Activated CD4-positive, alpha-beta T cell treated with anti-CD3 and anti-CD28 coated beads for 4 hours (primary cell): ENCODE results near the gene TNFSF13B.
"Not testable (repeated sequence)": the region's sequence is repeated elsewhere in the genome, so short reads cannot be mapped to it uniquely, and the experiment has no call there.

Experiments used
- DNase-seq, 2 donors: peaks; one replicate each; pipeline ENCODE4 v3.0.0-alpha.2; 2020

Gene TNFSF13B

DNA sequence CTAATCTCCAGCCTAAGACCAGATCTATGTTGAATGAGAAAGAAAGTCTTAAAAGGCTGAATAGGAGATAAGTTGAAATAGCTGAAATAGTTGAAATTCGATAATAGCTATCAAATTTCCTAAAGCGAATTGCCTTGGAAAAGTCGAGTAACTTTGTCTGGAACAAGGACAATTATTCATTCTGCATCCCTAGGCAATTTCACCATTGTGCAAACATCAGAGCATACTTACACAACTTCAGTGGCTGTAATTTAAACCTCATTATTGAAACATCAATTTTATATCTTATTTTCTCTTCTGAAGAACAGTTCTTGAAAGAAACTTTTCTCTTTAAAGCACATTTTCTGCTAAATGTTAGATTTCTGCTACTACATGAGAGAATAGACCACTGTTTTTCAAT lies 13.6 kb downstream of the TNFSF13B start:
- DNase-seq, result no peak

DNA sequence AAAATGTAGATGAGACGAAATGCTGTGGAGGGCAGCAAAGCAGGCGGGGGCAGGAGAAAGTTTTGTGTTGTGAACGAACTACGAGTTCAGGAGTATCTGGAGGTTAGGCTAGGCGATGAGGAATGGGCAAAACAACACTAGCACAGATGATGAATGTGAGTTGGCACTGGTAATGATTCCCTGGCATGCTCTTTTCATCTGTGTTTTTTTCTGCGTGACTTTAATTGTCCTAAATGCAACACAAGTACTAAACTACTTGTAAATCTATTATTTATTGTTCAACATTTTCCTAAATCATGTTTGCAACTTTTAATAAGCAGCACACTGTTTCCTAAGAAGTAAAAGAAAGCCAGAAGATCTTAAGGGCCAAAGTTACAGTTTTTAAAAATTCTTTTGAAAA lies 19.2 kb downstream of the TNFSF13B start:
- DNase-seq, result no peak

DNA sequence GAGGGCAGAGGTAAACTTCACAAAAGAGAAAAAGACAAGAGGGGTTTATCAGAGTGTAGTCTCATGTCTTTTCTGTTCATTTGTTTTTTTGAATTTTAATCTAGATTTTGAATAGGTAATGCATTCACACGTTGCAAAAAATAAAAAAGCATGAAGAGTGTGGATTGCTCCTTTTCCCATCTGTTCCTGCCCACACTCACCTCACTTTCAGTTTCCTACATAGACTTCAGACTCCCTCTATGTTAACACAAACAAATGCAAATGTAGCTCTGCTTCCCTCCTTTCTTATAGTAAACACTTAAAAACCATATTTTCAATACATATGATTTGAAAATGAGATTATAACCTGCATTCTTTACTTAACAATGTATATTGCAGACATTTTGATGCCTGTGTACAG lies 20.3 kb downstream of the TNFSF13B start:
- DNase-seq, result no peak

DNA sequence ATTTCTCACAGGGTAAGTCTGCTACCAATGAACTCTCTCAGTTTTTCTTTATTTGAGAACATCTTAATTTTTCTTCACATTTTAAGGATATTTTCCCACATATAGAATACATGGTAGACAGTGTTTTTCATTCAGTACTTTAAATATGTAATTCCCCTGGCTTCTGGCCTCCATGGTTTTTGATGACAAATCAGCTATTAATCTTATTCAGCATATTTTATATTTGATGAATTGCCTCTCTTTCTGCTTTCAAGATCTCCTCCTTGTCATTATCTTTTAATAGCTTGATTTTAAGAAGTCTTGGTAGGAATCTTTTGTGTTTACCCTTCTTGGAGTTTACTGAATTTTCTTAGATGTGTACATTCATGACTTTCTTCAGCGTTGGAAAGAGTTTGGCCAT lies 27.6 kb downstream of the TNFSF13B start:
- no peak for DNase-seq

DNA sequence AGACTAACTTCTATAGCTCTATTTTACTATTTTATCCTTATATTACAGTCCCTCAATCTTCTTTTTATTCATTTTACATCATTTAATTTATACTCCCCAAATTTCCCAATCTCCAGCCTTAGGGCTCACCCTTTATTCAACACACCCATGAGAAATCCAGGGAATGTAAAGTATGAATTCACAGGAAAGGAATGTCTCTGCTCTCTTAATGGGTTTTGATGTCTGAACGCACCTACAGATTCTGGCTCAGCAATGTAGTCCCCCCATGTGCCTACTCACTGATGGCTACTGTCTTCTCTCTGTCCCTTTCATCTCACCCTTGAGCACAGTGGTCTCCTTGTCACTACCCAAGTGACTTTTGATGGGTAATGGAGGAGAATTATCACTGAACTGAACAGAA lies 32.8 kb downstream of the TNFSF13B start:
- no peak for DNase-seq

DNA sequence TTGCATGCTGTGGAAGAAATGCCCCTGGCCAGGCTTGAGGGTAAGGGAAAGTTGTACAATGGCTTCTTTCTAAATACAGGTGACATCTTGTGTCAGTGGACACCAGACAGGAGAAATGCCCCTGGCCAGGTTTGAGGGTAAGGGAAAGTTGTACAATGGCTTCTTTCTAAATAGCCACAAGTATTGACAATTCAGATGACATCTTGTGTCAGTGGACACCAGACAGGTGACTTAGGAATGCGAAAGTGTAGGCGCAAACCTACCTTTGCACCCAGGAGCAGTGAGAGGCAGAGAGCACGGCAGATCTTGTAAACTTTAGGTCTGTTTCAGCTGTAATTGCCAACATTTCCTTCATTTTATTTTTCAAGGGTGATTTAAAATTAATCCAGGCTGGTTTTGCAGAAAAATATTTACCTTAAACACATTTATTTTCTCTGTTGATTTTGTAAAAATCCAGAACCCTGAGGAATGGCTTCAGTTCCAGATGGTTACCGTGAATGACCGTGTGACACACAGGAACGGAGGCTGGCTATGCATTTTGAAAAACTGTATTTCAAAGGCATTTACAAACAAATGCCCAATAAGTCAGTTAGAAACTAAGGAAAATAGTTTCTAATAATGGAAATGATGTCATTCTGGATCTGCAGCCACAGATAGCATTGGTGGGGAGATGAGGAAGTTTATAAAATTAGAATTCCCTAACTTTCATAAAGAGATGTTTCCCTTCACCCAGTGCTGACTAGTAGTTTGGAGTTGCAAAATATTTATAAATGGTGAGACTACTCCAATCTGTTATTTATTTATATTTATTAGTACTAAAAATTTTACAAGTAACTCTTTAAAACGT lies 34.9 kb downstream of the TNFSF13B start:
- no peak for DNase-seq

DNA sequence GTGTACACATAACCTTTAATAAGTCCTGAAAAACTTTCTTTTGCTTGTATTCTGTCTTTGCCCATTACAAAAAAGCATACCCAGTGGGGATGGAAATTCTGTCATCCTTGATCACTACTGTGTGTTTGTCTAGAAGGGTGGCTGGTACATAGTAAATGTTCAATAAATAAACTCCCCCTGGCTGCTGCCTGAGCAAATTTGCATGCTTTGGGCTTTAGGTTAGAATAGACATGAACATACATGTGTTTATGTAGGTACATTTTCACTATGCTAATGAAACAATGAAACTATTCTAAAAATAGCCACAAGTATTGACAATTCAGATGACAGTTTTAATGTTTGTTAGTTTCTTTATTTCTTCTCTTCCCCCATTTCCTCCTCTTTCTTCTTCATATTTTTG lies 36.1 kb downstream of the TNFSF13B start:
- DNase-seq, result no peak

DNA sequence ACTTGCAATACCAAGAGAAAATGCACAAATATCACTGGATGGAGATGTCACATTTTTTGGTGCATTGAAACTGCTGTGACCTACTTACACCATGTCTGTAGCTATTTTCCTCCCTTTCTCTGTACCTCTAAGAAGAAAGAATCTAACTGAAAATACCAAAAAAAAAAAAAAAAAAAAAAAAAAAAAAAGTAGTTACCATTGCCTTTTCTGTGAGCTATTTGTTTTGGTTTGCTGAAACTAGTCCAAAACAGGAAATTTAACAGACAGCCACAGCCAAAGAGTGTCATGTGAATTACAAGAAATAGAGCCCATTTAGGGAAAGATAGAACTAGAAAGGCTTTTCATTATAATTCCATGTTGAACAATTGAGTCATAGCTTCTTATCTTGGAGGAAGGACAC lies 37.3 kb downstream of the TNFSF13B start:
- no peak for DNase-seq

DNA sequence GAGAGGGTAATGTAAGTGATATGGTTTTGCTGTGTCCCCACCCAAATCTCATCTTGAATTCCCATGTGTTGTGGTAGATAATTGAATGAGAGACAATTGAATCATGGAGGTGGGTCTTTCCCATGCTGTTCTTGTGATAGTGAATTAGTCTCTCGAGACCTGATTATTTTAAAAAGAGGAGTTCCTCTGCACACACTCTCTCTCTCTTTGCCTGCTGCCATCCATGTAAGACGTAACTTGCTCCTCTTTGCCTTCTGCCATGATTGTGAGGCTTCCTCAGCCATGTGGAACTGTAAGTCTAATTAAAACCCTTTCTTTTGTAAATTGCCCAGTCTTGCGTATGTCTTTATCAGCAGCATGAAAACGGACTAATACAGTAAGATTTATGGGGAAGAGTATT lies 42.1 kb downstream of the TNFSF13B start:
- DNase-seq, result not testable (repeated sequence)

DNA sequence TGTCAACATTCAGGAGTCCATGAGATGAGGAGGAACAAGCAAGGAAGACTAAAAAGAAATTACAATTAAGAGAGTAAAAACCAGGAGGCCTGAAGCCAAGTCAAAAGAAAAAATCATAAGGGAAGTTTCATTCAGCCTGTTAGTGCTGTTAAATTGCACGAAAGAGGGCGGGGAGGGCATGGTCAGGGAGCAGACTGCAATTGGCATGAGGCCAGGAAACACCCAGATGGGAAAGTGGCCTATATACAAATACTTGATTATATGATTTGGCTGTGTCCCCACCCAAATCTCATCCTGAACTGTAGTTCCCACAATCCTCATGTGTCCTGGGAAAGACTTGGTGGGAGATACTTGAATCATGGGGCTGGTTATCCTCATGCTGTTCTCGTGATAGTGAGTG lies 43.9 kb downstream of the TNFSF13B start:
- DNase-seq, result no peak

DNA sequence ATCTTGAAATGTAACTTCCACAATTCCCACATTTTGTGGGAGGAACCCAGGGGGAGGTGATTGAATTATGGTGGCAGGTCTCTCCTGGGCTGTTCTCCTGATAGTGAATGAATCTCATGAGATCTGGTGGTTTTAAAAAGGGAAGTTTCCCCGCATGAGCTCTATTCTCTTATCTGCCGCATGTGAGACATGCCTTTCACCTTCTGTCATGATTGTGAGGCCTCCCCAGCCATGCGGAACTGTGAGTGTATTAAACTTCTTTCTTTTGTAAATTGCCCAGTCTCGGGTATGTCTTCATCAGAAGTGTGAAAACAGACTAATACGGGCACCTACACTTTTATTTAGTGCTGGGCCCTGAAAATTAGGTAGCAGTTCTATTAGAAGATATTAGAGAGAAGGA lies 45.8 kb downstream of the TNFSF13B start:
- no peak for DNase-seq

DNA sequence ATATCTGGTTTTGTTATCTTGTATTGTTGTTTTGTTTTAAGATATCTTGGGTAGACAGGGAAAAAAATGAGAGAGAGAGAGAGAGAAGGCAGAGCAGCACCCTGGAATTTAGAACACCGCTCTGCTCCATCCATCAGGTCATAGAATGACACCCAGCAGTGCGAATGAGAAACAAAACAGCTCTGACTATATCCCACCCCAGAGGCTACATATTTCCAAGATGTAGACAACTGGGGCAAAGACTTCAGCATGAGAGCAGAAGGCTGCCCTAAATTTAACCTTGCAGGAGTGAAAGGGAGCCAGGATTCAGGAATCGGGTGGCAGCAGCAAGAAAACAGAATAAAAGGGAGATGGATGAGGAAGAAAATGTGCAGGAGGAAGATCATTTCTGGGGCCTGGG lies 46.5 kb downstream of the TNFSF13B start:
- DNase-seq, result no peak

DNA sequence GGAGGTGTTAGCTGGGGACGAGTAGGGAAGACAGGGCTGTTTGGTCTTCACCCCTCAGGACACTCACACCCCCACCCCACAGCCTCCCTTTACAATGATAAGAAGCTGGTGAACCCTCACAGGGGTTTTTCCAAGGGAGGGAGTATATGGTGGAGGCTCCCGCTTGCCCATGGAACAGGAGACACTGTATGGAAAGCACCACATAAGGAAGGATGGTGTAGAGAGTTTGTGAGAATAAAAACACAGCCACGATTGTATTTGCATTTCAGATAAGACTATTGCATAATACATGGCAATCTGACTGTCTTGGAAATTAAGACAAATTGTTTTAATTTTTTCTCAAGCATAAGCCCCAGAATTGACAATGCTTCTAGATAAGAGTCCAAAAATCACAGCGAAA lies 46.9 kb downstream of the TNFSF13B start:
- DNase-seq, result no peak

DNA sequence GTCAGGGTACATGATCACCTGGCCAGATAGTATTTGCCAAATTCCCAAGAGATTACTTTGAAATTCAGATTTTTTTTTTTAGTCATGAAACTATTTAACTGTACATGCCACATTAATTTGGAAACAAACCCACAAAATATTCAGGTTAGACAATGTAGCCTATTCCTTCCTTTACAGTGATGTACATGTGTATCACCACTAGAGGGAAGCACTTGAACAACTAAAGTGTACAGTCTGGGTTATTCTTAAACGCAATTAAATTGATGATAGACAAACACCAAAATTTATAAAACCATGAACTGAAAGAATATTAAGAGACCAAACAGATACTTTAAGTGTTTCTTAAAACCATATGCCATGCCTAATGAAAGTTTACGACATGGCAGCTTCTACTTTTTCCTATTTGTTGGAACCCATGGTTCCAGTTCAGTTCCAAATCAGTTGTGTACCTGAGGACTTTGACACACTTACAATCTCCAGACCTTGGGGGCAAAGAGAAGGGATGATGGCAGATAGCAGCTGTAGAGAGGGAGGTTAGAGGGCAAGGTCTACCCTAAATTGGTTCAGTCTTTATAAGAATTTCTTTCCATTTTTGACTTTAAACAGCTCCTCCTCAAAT lies 52.8 kb downstream of the TNFSF13B start:
- DNase-seq, result no peak

DNA sequence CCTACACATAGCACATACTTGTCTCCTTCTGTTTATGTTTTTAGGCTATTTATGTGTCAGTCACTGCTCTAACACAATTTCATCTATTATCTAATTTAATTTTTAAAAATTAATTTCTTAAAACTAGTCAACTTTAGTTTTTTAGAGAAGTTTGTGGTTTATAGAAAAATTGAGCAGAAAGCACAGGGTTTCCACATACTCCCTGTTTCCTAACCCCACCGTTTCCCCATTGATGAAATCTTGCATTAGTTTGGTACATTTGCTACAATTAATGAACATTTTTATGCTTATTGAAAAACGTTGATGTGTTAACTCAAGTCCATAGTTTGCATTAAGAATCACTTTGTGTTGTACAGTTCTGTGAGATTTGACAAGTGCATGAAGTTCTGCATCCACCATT lies 53.5 kb downstream of the TNFSF13B start:
- no peak for DNase-seq

DNA sequence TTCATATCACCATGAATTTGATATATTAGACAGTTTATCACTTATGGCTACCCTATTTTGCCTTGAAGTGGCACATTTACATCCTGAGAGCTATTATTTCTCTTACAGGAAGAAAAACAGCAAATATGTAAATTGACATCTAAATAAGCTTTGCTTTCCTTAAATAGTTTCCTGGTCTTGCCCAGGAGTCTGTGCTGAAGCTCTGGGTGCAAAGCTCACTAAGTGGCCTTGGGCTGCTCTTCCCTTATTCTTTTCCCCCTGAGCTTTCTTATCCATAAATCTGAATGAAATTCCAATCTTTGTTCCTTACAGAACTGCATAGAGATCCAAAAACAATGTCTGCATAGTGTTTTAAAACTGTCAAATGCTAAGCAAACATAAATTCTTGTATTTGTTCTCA lies 56.3 kb downstream of the TNFSF13B start:
- DNase-seq, result no peak

DNA sequence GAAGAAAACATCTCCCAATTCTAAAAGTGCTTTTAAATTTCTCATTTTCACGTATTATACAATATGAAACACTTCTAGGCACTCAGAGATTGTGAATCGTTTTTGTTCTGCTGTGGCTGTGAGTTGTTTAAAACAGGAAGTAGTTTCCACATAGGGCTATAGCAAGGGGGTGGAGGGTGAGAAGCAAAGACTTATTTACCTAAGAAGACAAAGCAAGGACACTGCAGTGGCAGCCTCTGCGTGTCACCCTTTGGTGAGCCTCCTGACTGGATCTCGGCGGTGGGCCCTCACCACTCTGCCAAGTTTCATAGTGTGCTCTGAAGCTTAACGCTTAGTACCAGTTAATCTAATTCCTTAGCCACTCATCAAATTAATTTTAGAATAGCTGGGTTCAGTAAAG lies 56.8 kb downstream of the TNFSF13B start:
- no peak for DNase-seq

DNA sequence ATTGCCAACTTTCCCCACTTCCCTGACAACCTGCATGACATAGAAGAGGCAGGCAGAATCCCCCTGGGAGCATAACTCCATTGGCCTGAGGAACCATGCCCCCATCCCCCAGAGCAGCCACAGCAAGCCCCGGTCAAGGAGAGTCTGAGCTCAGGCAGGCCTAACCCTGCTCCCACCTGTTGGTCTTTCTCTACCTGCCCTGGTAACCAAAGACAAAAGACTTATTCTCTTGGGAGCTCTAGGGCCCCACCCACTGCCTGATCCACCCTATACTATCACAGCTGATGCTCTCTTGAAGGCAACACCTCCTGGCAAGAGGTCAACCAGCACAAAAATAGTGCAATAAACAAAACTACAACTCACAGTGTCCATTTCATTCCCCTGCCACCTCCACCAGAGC lies 59.3 kb downstream of the TNFSF13B start:
- DNase-seq, result no peak

DNA sequence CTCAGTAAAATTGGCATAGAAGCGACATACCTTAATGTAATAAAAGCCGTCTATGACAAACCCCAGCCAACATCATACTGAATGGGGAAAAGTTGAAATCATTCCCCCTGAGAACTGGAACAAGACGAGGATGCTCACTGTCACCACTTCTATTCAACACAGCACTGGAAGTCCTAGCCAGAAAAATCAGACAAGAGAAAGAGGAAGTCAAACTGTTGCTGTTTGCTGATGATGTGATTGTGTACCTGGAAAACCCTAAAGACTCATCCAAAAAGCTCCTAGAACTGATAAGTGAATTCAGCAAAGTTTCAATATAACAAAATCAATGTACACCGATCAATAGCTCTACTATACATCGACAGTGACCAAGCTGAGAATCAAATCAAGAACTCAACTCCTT lies 63.3 kb downstream of the TNFSF13B start:
- DNase-seq, result no peak

DNA sequence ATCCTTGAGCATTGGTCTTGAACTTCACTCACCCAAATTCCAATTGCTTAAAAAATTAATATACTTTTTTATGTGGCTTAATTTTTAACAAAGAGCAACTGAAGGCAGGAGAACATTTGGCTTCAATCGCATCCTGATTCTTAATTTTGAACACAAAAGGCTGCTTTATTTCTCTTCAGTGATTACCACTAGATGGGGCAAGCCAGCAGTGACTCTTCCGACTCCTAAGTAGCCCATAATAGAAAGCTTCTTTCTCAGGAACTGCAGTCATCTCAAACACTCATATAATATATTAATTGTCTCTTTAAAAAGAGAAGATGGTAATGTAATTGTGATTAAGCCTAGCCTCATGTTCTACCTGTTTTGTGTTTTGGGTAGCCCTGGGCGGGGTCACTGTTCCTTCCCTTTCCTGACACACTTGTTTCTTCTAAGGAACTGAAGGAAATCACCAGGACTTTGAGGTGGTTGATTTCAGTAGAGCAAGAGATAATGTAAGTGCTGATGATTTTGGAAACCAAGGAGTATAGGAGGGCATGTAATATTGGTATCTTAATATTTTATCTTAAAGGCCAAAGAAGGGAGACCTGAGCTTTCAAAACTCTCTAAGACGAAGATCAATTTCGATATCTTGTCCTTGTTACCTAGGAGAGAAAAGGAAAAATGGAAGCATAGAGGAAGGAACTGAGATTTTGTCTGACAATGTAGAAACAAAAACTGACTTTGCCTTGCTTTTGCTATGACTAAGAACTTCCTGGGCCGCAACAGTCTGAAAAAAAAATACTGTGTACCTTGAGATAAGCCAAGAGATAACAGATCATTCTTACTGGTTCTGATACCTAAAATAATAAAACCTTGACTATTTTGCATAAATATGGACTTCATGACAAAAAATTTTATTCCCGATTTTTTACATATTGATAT lies 73.1 kb downstream of the TNFSF13B start:
- peak; percentile 4 to 13 for DNase-seq

DNA sequence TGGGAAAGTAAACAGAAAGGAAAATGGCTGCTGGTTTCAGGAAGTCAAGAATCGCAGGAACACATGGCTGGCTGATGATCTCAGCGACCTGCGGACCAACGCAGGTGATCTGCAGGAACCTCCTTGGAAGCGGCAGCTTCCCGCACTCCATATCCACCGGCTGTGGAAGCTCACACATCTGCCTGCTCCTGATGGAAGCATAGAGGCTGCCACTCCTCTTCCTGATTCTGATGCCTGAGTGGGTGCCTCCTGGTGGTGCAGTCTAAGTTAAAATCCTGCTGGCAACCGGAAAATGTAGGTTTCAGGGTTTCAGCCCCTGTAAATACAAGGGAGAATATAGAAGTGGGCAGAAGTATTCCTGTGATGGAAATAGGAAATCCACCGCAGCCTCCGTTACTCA lies 75.5 kb downstream of the TNFSF13B start:
- DNase-seq, result no peak

DNA sequence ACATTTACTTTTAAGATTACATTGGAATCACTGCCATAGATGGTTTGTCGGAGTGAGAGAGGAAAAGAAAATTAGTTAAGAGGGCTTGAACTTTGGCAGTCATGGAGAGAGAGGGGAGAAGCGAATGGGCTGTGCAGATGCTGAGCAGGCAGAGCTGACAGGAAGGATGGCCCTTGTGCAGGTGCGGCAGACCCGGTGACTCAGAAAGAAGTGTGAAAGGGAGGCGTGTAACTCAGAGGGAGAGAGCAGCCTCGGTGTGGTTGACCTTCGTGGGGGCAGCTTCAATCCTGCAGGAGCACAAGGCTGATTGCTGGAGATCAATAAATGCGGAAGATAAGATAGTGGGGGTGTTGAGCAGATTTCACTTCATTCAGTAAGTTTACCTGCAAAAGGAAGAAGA lies 76.9 kb downstream of the TNFSF13B start:
- peak; percentile 22 to 24 for DNase-seq

DNA sequence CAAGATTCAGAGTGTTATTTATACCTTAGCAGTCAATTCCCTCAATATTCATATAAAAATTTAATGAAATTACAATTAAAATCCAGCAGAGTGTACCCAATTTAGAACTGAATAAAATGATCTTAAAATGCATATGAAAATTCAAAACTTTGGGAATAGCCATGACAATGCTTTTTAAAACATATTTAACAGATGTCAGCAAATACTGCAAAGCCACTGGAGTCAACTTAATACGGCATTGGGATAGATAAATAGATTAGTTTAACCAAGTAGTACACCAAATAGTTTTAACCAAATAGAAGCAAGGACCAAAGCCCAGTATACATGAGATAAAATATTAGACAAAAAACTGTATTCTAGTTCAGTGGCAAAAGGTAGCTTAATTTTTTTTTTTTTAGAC lies 79.8 kb downstream of the TNFSF13B start:
- no peak for DNase-seq

DNA sequence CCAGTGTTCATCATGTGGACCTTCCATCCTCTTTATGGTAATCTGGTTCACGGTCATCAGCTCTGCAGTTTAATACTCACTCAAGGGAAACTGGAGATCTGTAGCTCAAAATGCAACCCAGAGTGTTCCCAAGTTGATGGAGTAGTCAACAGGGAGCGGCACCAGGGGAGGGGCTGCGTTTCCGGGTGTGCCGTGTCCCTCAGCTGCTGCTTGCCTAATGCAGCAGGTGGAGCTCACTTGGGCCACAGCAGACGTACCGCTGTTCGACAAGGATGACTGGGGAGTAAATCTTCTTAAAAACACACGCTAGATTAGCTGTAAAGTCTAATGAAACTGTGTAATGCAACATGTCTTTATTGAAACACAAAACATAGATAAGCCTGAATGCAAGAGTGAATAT lies 81.1 kb downstream of the TNFSF13B start:
- no peak for DNase-seq
